ENCODE data around the gene ROGDI. TPM values are rescaled to one million over a fixed set of nuclear protein-coding genes. Genes with fewer than 3 reads are reported as not detected.

The ROGDI gene
- total RNA-seq, 1 experiment from 2014 or later: 36.4 TPM

- Histone ChIP-seq H3K79me2 (ENCODE audit: insufficient read depth, low read length) (peaks cover 30% of the 10 kb centered on the region), H2BK12ac (ENCODE audit: insufficient read length, low read depth, low read length) (no peak within 1 kb of the TSS), H3K9ac (ENCODE audit: extremely low read depth, insufficient read length, low read length) (peak within 1 kb of the TSS; percentile 76), H3K79me1 (ENCODE audit: insufficient read depth, low read depth, low read length, poor library complexity, severe bottlenecking) (peaks cover 11% of the 10 kb centered on the region), H3K18ac (ENCODE audit: insufficient read length, low read depth, low read length) (no peak within 1 kb of the TSS), H3K4me1 (ENCODE audit: insufficient read depth, low read length) (peaks cover 3% of the 10 kb centered on the region), H2AFZ (ENCODE audit: low read length) (no peak within 1 kb of the TSS), H3K23ac (ENCODE audit: insufficient read length, low read depth, low read length) (no peak within 1 kb of the TSS), H3K14ac (ENCODE audit: insufficient read depth, low read length) (peak within 1 kb of the TSS; percentile 76; the same call in 1 of the 2 replicates), H2AK5ac (ENCODE audit: insufficient read length, low read length) (no peak within 1 kb of the TSS), H3K4ac (ENCODE audit: low read depth, low read length) (no peak within 1 kb of the TSS), H2BK5ac (ENCODE audit: insufficient read length, low read length) (no peak within 1 kb of the TSS), H2BK15ac (ENCODE audit: low read depth, low read length) (no peak within 1 kb of the TSS), H2BK120ac (ENCODE audit: low read depth, low read length, poor library complexity, severe bottlenecking) (no peak within 1 kb of the TSS), H4K91ac (ENCODE audit: insufficient read length, low read depth, low read length) (no peak within 1 kb of the TSS), H3K23me2 (ENCODE audit: insufficient read length, low read depth, low read length, poor library complexity, severe bottlenecking) (peaks cover 17% of the 10 kb centered on the region), H3K27ac (ENCODE audit: insufficient read length, low read depth, low read length) (no peak within 1 kb of the TSS), H3K4me2 (ENCODE audit: insufficient read depth, insufficient read length, low read length) (peak within 1 kb of the TSS; percentile 98), H4K5ac (ENCODE audit: insufficient read length, low read depth, low read length) (no peak within 1 kb of the TSS), H3K56ac (ENCODE audit: insufficient read length, low read depth, low read length) (no peak within 1 kb of the TSS), H4K8ac (replicated peaks; ENCODE audit: insufficient read length, low read depth, low read length) (no peak within 1 kb of the TSS), H3T11ph (ENCODE audit: low read length) (no peak within 1 kb of the TSS), H3K9me3 (ENCODE audit: control insufficient read depth, low read depth, low read length) (no peaks in the 10 kb centered on the region), H3K27me3 (ENCODE audit: insufficient read depth, low read length) (no peaks in the 10 kb centered on the region), H4K20me1 (ENCODE audit: control insufficient read depth, insufficient read depth, insufficient read length) (no peaks in the 10 kb centered on the region), H2BK20ac (ENCODE audit: low read depth, low read length, poor library complexity, severe bottlenecking) (no peak within 1 kb of the TSS)
- H3K36me3 Mint-ChIP-seq (ENCODE audit: insufficient read depth in 1 of 3, low read depth in 3 of 3): peaks cover 20 to 41% (median 39%) of the 10 kb centered on the region in 3 experiments
- H3K4me3 Mint-ChIP-seq: peak within 1 kb of the TSS; percentile 82 to 93
- WGBS (ENCODE audit: extremely low coverage, insufficient read length, low lambda C conversion rate): no CpG with 5 or more reads among the region's 126 CpGs
- TF ChIP-seq CTCF (conservative IDR thresholded peaks at IDR 0.05): no peak
- peaks cover 23 to 31% of the 10 kb centered on the region in 2 experiments for H3K4me1 Mint-ChIP-seq
- H3K9me3 Mint-ChIP-seq: no peaks in the 10 kb centered on the region
- peak within 1 kb of the TSS; percentile 72 to 95 (median 92); a peak in 6 of 7 replicates for H3K27ac Mint-ChIP-seq
- DNase-seq: peak; percentile 98
- H3K27me3 Mint-ChIP-seq (ENCODE audit: low read depth): no peaks in the 10 kb centered on the region
Measured at GRCh38 chr16:4846901-4847773, 44.7 kb upstream of the ROGDI start, which contains the start of the genes GLYR1 and UBN1. TSS of gene GLYR1 (minus strand) at chr16:4847288. CDS start at chr16:4847265, 23 bp downstream. TSS of gene UBN1 (plus strand) at chr16:4847481. CDS start at chr16:4852918, 5,437 bp downstream.
